Activated gamma-delta T cell treated with Interleukin-2 at 50 U/mL for 16 hours (primary cell): ENCODE results near the gene FGG.
A peak's percentile ranks its signal among the peaks of the same experiment; 100 is the strongest.

Source experiments
- DNase-seq: peaks from one replicate; pipeline ENCODE4 v3.0.0-alpha.2; 2020

Gene FGG

DNA sequence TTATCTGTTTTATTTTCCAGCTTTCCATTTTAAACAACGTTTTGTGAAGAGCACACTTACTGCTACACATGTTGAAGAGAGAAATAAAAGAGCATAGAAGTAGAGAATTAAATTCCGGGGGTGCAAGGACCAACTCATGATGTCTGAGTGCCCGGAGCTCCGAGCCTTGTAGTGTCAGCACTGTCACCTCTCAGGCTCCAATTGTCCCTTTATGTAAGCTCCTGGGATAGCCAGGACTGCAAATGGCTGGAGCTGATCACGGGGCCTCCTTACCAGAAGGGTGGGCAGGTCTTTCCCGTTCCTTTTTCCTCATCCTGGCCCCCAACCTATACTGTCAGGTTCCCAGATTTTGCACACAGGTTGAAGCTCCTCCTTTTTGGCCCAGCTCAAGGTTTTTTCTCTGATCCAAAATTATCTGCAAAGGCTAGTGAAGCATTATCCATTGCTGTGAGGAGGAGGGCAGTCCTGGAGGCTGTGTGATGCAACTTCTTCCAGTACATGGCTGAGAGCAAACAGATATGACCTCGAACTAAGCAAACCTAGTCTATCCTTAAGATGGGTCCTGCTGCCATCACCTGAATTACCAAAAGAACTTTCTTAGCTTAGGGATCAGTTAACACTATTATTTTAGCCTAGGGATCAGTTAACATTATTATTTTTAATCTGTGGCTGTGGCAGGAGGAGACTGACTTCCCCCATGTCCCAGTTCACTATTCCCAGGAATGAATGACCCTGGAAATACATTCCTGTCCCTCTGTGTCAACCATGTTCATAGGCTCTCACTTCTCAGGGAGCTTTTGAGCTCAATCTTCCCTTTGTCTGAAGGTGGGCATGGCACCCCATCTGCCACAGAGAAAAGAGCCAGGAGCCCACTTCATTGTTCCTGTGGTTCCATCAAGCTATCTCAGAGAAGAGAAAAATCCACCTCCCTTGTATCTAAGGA is at the start of gene FGG:
FGG (minus strand) TSS at position 185 of the 943 bp plus-strand sequence; CDS start at position 138, 47 bp downstream.
- DNase-seq: no peak

DNA sequence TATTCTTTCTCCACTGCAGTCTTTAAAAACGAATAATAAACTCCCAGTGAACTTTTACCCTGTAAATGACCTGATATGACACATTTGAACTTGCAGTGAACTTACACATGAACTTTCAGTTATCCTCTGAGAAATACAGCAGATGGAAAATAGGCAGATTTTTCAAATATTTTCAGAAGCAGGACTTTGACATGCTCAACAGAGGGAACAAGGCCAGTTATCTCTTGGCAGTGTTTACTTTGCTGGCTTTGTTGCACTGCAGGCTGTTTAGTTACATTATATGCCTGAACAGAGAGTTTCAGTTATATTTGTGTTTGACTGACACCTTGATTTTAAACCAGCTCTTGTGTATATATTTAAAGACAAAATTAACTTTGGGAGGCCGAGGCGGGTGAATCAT is 47.6 kb upstream of the FGG start:
- DNase-seq: no peak

DNA sequence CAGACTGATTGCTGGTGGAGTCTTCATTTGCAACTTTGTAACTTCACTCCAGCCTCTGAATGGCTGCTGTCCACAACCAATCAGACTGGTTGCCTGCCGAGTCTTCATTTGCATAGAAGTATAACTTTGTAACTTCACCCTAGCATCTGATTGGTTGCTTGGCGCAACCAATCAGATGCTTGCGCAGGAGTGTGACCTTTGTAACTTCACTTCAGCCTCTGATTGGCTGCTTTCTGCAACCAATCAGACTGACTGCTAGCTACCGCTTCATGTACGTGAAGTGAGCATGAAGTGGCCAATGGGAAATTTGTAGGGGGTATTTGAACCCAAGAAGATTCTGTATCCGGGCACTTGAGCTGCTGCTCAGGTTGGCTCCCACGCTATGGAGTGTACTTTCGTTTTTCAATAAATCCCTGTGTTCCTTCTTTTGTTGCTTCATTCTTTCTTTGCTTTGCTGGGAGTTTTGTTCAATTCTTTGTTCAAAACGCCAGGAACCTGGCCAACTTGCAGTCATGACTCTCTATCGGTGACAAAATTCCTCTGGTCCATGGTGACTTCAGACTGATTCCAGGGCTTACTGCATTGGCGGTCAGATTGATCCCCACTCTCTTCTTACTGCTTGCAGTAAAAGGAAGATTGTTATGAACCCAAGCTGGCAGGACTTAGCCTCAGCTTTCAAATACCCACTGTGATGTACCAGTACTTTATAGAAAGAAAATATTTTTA is 46.4 kb upstream of the FGG start:
- no peak for DNase-seq

- no peak for DNase-seq
Observed at GRCh38 chr4:154643493-154643892, 31.0 kb upstream of the FGG start.

DNA sequence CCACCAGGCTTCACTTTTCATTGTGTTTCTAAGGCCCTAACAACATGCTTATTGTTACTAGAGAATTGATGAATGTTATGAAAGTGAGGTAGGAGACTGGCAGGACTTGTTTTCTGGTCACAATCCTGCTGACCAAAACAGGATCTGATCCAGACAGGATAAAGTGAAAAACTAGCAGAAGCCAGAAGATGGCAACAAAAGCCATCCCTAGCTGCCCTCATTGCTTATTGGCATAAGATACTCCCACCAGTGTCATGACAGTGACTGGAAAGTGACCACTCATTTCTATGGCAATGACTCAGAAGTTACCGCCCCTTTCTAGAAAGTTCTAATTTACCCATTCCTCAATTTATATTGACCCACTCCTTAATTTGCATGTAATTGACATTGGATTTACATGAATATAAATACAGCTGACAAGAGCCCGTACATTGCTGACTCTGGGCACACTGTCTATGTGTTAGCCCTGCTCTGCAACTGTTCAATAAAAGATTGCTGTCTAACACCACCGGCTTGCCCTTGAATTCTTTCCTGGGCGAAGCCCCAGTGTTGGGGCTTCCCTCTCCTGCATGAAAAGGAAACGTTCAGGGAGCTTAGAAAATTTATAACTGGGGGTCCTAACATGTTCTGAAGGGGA is 30.0 kb upstream of the FGG start:
- no peak for DNase-seq

- no peak for DNase-seq
Observed at GRCh38 chr4:154640999-154641398, 28.5 kb upstream of the FGG start.

DNA sequence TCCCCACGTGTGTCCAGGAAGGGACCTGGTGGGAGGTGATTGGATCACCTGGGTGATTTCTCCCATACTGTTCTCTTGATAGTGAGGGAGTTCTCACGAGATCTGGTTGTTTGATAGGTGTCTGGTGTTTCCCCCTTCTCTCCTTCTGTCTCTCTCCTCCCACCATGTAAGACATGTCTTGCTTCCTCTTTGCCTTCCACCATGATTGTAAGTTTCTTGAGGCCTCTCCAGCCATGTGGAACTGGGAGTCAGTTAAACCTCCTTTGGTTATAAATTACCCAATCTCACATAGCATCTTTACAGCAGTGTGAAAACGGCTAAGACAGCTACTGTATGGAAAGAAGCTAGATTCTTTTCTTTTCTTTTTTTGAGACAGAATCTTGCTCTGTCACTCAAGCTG is 21.6 kb upstream of the FGG start:
- DNase-seq: no peak

GRCh38 chr4:154631828-154632227 is 19.4 kb upstream of the FGG start:
- no peak for DNase-seq

DNA sequence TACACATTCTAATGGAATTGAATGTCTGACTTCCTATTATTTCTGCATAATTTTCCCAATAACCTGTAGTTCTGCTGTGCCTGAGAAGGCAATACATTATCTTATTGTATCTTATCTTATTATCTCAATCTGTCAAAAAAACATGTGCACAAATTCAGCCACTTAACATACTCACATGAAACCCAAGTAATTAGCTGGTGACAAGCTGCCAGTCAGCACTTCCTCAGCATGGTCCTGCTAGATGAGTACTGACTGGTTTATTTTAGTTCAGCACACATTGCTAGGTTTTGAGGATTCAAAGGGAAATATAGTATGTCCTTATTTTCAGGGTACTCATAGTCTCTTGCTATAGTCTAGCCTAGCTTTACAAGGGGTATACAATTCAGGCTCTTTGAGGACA is 17.9 kb upstream of the FGG start:
- no peak for DNase-seq

DNA sequence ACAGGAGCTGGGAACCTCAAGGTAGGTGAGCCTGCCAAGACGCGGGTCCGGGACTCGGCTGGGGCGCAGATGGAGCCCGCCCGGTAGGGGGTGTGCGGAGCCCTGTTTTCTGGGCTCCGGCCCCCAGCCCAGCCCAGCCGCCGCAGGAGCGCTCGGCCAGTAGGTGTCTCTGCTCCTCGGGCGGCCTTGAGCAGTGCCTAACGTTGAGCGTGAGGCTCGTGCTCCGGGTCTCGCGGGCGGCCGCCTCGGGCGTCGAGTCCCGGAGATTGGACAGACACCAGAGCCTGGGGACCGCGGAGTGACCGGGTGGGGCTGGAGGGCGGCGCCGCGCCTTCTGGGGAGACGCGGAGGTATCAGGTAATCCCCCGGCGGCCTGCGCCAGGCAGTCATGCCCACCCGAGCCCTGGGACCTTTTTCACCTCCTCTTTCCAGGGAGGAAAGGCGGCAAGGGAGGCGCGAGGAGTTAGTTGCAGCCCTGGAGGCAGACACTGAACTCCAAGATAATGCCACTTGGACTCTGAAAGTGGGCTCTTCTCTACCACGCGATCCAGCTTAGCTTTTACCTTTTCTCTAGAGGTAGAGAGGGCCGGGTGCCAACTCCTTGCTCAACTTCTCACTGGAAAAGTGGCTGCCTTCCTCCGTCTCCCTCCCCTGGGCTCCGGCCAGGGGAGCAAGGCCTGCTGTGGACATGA is 14.5 kb upstream of the FGG start:
- peak; percentile 8 for DNase-seq

- no peak for DNase-seq
Observed at GRCh38 chr4:154625971-154626370, 13.5 kb upstream of the FGG start.

- DNase-seq: no peak
Observed at GRCh38 chr4:154623995-154624394, 11.5 kb upstream of the FGG start.

GRCh38 chr4:154623436-154623835 is 11.0 kb upstream of the FGG start:
- DNase-seq: no peak

DNA sequence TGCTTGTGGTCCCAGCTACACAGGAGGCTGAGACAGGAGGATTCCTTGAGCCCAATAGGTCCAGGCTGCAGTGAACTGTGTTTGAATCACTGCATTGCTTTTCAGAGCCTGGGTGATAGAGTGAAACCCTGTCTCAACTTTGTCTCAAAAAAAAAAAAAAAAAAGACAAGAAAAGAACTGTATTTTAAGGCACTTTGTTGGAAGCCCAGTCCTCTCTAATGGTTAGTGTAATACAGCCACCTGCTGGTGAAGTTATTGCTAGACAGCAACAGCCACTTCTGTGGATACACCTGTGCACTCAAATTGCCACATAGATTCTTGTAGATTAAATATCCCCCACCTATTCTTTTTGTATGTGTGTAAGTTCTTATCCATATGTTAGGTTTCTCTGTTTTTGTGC is 10.1 kb upstream of the FGG start:
- no peak for DNase-seq

- no peak for DNase-seq
Observed at GRCh38 chr4:154620111-154620510, 7.7 kb upstream of the FGG start.

- DNase-seq: peak; percentile 14
Observed at GRCh38 chr4:154618708-154619315, 6.4 kb upstream of the FGG start.

DNA sequence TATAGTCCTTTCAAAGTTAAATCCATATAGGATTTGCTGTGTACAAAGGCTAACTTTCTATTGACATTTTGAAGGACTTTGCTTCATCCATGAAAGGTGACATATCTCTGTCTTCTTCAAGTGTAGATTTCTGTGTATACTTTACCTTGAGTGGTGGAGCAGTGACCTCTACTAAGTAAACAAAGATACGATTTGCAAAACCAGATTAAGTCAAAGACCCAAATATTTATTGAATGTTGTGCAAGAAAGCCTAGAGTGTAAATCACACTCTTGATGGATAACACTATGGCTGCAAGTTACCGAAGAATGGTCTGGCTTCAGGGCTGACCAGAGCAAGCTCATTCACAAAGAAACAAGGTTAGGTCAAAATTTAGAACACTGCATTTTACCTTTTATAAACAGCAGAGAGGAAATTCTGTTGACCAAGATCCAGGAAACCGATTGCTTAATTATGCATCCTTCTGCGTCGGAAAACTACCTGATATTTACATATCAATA is 5.4 kb upstream of the FGG start:
- DNase-seq: no peak

- DNase-seq: no peak
Observed at GRCh38 chr4:154616731-154617130, 4.3 kb upstream of the FGG start.

- DNase-seq: no peak
Observed at GRCh38 chr4:154616287-154616686, 3.8 kb upstream of the FGG start.

DNA sequence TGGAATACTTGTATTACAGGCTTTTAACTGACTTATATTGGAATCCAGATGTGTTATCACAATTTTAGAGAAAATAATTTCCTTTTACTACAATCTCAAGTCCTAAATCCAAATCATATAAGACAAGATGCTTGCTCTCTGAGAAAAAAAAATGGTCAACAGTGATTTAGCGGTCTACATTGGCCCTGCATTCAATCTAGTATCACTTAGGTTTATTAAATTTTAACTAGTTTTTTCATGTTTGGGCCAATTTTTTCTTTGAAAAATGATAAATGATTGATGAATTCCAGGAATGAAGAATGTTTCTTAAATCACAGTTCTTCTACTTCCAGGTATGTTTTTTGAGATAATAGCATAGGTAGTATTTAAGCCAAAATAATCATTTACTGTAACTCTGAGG is 2.8 kb upstream of the FGG start:
- no peak for DNase-seq

- no peak for DNase-seq
Observed at GRCh38 chr4:154614306-154614705, 1.9 kb upstream of the FGG start.

- no peak for DNase-seq
Observed at GRCh38 chr4:154611833-154612232, 623 bp downstream of the FGG start.
